Heart right ventricle (tissue), 16 donors: ENCODE results near the gene MEI1. TPM values are rescaled to one million over a fixed set of nuclear protein-coding genes. Genes with fewer than 3 reads are reported as not detected.

ENCODE experiments used
- ATAC-seq, 8 donors: fragments of 200-7000 bp; cut with Tn5 transposase; one replicate each; pipeline ENCODE4 v1.9.1; 2020; ENCODE audit warnings: mild to moderate bottlenecking in 8 of 8, moderate library complexity in 8 of 8, moderate number of reproducible peaks in 1 of 8
- DNase-seq, 2 donors: peaks; one replicate each; pipeline ENCODE4 v3.0.0-alpha.2; 2020
- H3K27ac ChIP-seq, 10 donors: fragments of 200-600 bp; sonication (generic) in 2 of 10; one replicate each; pipeline versions ENCODE4 v1.5.0 to v1.8.0; 2020 to 2022; ENCODE audit warnings: mild to moderate bottlenecking in 3 of 10
- H3K27me3 ChIP-seq, 7 donors: fragments of 200-600 bp; one replicate each; pipeline ENCODE4 v1.8.0; 2021 to 2022; ENCODE audit warnings: mild to moderate bottlenecking in 2 of 7
- H3K36me3 ChIP-seq, 9 donors: fragments of 200-600 bp; sonication (generic) in 1 of 9; one replicate each; pipeline versions ENCODE4 v1.5.0 to v1.8.0; 2020 to 2022; ENCODE audit warnings: mild to moderate bottlenecking in 2 of 9
- H3K4me1 ChIP-seq, 9 donors: fragments of 200-600 bp; sonication (generic) in 1 of 9; one replicate each; pipeline versions ENCODE4 v1.5.0 to v1.8.0; 2020 to 2022; ENCODE audit warnings: mild to moderate bottlenecking in 4 of 9
- H3K4me3 ChIP-seq, 10 donors: fragments of 200-600 bp; sonication (generic) in 2 of 10; one replicate each; pipeline versions ENCODE4 v1.5.0 to v1.8.0; 2020 to 2022; ENCODE audit warnings: mild to moderate bottlenecking in 7 of 10, moderate library complexity in 2 of 10
- H3K9me3 ChIP-seq, 11 donors: fragments of 200-600 bp in 10 of 11; sonication (generic) in 2 of 11; one replicate each; pipeline versions ENCODE4 v1.5.0 to v1.8.0; 2013 to 2022; ENCODE audit warnings: mild to moderate bottlenecking in 2 of 11, control low read depth in 1 of 11, moderate library complexity in 1 of 11
- WGBS, 2 donors: extraction: QIAGEN DNeasy Blood & Tissue Kit; methylation state at CpG; one replicate each; pipeline ENCODE4 v1.1.7; 2013; ENCODE audit warnings: inconsistent platforms in 1 of 2; 5-methylcytosine and 5-hydroxymethylcytosine counted together
- intact Hi-C, 10 donors: fragments of 100-400 bp; cut with DNase I; formaldehyde crosslinking; loops; one replicate each; pipeline versions ENCODE4 v1.11.1 to v1.14.2; 2022
- polyA plus RNA-seq, 2 donors: library from polyadenylated mRNA; stranded (reverse); fragments of 200-250 nt; gene quantifications; one replicate each; pipeline ENCODE4 v1.2.3, GENCODE V29; 2013
- total RNA-seq, 10 donors: library from RNA; stranded (reverse); fragmentation: NEBNext Ultra II Directional in 3 of 10; extraction: Animal tissue kit (Norgen Biotek cat#: 25700) in 3 of 10; gene quantifications; one replicate each; pipeline versions ENCODE4 v1.2.1 to v1.2.4, GENCODE V29; 2021 to 2023
- TF ChIP-seq, protein P1 (sequence below), 9 donors: fragments of 200-600 bp; sonication (generic) in 2 of 9; IDR thresholded peaks; one replicate each; pipeline versions ENCODE4 v1.5.0 to v1.8.0; 2021 to 2022; ENCODE audit warnings: antibody characterized with exemption in 9 of 9, mild to moderate bottlenecking in 5 of 9, moderate library complexity in 1 of 9
- donor health status: Arrhythmogenic right ventricular cardiomyopathy.
- donor health status: ischemic (EF 13 %, LVEDD 7.1; RV severe dilation, severe dysfunction).
- donor health status: healthy with polysubstance abuse.
- donor health status: DM: no; HTN: yes; CAD: no.
- donor health status: DM: no; HTN: no; CAD: no.
- donor health status: ischemic (EF 25% LVEDD 6.9; RV normal size, moderate dysfunction).
- donor health status: ischemic (EF 25% LVEDD 5.7; RV mildly dilated, moderate dysfunction).
- donor health status: healthy.
- donor health status: DM: yes; HTN: yes; CAD: no.
- donor health status: Ischemic cardiomyopathy.
- donor health status: ischemic (EF 35%, LVEDD 5.7; RV mildly dilated, moderate dysfunction).
- donor health status: nonischemic (EF 11% LVEDD 7.7; RV severe dilation, severe dysfunction).
- donor health status: DM: yes; HTN: yes; CAD: no.
- donor health status: PGD.
- donor health status: ischemic (EF 29% LVEDD 5.4; RV normal size, mild dysfunction).
- donor health status: nonischemic (EF 23%, LVEDD 6.1; RV moderate dilation, normal function).

The MEI1 gene
- total and polyA plus RNA-seq, 12 donors, result 0.37 to 1.9 (median 0.71) TPM; not detected in 3

DNA sequence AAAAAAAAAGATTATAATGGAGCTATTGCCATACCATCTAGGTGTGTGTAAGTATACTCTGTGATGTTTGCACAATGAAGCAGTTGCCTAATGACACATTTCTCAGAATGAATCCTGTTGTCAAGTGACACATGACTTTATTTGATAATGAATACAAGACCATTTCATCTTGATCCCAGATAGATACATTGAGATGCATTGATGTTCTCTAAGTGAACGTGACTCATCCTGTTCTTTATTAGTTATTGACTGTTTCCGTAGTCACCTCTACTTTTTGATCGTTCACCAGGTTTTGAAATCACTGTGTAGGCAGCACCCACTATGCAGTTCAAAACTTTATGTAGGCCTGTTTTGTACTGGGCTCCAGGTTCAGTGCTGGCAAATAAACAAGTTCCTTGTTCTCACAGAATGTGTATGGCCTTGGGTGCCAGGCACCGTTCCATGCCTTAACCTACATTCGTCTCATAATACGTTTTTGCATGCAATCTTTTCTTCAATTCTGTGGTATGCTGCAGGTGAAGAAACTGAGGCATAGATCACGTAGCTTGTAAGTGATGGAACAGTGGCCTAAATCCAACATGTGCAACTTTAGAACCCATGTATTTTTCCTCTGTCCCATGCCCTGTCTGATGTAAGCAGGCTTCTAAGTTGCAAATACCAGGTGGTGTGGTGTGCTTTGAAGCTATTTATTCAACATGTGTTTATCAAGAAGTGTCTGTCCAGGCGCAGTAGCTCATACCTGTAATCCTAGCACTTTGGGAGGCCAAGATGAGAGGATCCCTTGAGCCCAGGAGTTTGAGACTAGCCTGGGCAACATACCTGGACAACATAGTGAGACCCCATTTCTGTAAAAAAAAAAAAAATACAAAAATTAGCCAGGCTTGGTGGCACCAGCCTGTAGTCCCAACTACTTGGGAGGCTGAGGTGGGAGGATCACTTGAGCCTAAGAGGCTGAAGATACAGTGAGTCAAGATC lies 144.0 kb downstream of the MEI1 start:
- no peak overlapping the region for H3K4me3 ChIP-seq
- TF ChIP-seq, protein P1, sequence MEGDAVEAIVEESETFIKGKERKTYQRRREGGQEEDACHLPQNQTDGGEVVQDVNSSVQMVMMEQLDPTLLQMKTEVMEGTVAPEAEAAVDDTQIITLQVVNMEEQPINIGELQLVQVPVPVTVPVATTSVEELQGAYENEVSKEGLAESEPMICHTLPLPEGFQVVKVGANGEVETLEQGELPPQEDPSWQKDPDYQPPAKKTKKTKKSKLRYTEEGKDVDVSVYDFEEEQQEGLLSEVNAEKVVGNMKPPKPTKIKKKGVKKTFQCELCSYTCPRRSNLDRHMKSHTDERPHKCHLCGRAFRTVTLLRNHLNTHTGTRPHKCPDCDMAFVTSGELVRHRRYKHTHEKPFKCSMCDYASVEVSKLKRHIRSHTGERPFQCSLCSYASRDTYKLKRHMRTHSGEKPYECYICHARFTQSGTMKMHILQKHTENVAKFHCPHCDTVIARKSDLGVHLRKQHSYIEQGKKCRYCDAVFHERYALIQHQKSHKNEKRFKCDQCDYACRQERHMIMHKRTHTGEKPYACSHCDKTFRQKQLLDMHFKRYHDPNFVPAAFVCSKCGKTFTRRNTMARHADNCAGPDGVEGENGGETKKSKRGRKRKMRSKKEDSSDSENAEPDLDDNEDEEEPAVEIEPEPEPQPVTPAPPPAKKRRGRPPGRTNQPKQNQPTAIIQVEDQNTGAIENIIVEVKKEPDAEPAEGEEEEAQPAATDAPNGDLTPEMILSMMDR (IDR thresholded peaks at IDR 0.05), result no peak
- intact Hi-C loops, result no loop called here
- ATAC-seq (no peak), DNase-seq (no peak)
- H3K27me3 ChIP-seq, result no peaks in the 10 kb centered on the region
- H3K4me1 ChIP-seq, result peaks cover 0 to 83% (median 40%) of the 10 kb centered on the region in 9 donors
- WGBS, 2 donors, result 86 to 90% methylated on average over 8 of the region's 8 CpGs
- no peaks in the 10 kb centered on the region for H3K9me3 ChIP-seq
- H3K27ac ChIP-seq, result no peak overlapping the region
- H3K36me3 ChIP-seq, result peaks cover 0 to 22% (median 0%) of the 10 kb centered on the region in 9 donors

DNA sequence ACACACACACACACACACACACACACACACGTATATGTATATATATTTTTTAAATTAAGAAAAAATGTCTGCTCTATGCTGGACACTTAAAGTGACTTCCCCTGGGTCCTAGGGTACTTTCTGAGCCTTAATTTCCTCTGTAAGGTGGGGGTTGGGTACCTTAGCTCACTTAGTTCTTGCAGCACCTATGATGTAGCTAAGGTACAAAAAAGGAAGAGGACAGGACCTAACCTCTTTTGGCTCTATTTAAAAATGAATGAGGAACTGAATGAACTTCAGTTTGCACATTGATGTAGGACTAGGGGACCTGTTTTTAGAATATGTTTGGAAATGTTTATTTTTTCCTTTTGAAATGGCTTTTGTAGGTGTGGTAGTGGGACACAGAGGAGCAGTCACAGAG lies 144.7 kb downstream of the MEI1 start:
- peaks cover 0 to 19% (median 0%) of the 10 kb centered on the region in 9 donors for H3K36me3 ChIP-seq
- peaks cover 0 to 83% (median 43%) of the 10 kb centered on the region in 9 donors for H3K4me1 ChIP-seq
- intact Hi-C loops, result no loop called here
- TF ChIP-seq, protein P1 (IDR thresholded peaks at IDR 0.05), result no peak
- DNase-seq (no peak), ATAC-seq (no peak)
- no peaks in the 10 kb centered on the region for H3K27me3 ChIP-seq
- no peak overlapping the region for H3K4me3 ChIP-seq
- H3K9me3 ChIP-seq, result no peaks in the 10 kb centered on the region
- 35 to 56% methylated on average over 1 of the region's 1 CpG for WGBS, 2 donors
- H3K27ac ChIP-seq, result no peak overlapping the region

DNA sequence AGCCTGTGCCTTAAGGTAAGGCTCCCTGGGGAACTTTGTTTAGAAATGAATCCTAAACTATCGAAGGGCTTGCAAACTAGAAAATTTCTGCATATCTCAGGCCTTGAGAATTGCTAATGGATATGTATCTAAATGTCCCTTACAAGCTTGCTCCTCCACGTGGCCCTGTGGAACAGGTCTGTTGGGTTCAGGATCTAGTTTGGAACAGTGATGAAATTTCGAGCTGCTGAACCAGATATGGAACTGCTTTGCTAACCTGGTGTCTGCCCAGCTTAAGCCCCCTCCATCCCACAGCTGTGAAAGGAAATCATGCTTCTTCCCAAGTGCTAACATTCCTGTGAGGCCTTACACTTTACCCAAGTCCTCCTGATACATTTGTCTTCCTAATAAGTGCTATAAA lies 145.2 kb downstream of the MEI1 start:
- H3K27me3 ChIP-seq, result no peaks in the 10 kb centered on the region
- no peak overlapping the region for H3K27ac ChIP-seq
- no peak overlapping the region for H3K4me3 ChIP-seq
- peaks cover 0 to 19% (median 0%) of the 10 kb centered on the region in 9 donors for H3K36me3 ChIP-seq
- TF ChIP-seq, protein P1 (IDR thresholded peaks at IDR 0.05), result no peak
- 52 to 53% methylated on average over 3 of the region's 3 CpGs for WGBS, 2 donors
- DNase-seq (no peak), ATAC-seq (peak in 1 of 8 donors; percentile 23)
- H3K9me3 ChIP-seq, result no peaks in the 10 kb centered on the region
- peaks cover 0 to 79% (median 43%) of the 10 kb centered on the region in 9 donors for H3K4me1 ChIP-seq
- intact Hi-C loops, result no loop called here

DNA sequence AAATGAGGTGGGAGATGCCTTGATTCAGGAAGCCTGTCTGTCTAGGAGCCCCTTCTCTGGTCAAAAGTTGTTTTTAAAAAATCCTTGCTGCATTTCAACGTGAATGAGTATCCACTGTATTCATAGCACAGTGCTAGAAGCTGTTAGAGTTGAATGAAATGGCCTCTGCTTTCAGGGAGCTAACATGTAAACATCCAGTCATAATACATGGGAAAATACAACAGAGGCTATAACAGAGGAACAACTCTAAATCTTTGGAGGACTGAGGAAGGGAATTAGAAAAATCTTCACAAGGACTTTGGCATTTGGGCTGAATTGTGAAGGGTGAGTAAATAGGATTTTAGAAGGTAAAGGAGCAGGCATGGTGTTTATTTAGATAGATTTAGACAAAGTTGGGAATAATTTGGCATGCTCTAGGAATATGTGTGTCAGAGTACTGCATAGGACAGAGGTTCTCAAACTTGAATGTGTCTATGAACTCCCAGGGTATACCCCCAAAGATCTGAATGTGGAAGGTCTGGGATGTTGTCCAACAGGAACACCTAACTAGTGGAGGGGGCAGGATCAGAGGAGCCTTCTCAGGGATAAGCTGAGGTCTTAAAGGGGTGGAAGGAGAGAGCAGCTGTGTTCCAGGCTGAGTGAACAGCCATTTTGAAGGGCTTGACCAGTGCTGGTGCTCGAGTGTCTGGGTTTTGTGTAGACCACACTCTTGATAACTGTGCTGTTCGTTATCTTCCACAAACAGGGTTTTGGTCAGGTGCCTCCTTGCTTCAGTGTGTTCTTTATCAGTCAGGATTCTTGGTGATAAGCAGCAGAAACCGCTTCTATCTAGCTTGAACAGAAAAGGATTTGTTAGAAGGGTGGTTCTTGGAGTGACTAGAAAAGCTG lies 146.3 kb downstream of the MEI1 start:
- no peaks in the 10 kb centered on the region for H3K27me3 ChIP-seq
- TF ChIP-seq, protein P1 (IDR thresholded peaks at IDR 0.05), result no peak
- peaks cover 0 to 71% (median 43%) of the 10 kb centered on the region in 9 donors for H3K4me1 ChIP-seq
- no peak for DNase-seq
- peaks cover 0 to 18% (median 0%) of the 10 kb centered on the region in 9 donors for H3K36me3 ChIP-seq
- no peaks in the 10 kb centered on the region for H3K9me3 ChIP-seq
- peak overlapping the region in 1 of 10 donors; percentile 48 for H3K27ac ChIP-seq
- intact Hi-C loops, result no loop called here
- no peak overlapping the region for H3K4me3 ChIP-seq
- WGBS, 2 donors, result 34 to 46% methylated on average over 4 of the region's 4 CpGs
- ATAC-seq, result peak in 2 of 8 donors; percentile 12 to 15
